Gastroesophageal sphincter (tissue), 4 donors: ENCODE data around the gene EXOC3L4. TPM values are rescaled to one million over a fixed set of nuclear protein-coding genes. Genes with fewer than 3 reads are reported as not detected.
A peak's percentile ranks its signal among the peaks of the same experiment; 100 is the strongest.
"Not testable (repeated sequence)": the region's sequence is repeated elsewhere in the genome, so short reads cannot be mapped to it uniquely, and the experiment has no call there.

ENCODE experiments used
- ATAC-seq: fragments of 150-250 bp; one replicate; pipeline ENCODE4 v1.9.1; 2016; ENCODE audit warnings: mild to moderate bottlenecking, moderate library complexity
- H3K27ac ChIP-seq, 4 donors: fragments of 200-600 bp; sonication (generic) in 3 of 4; 1 replicate in 3 of 4; 2 replicates in 1 of 4; pipeline ENCODE4 v1.5.1; 2016 to 2019
- H3K27me3 ChIP-seq: fragments of 200-600 bp; sonication (generic); one replicate; pipeline ENCODE4 v1.5.1; 2019
- H3K36me3 ChIP-seq, 2 donors: fragments of 200-600 bp; sonication (generic); one replicate each; pipeline ENCODE4 v1.5.1; 2019; ENCODE audit warnings: control low read depth in 1 of 2
- H3K4me1 ChIP-seq, 3 donors: fragments of 200-600 bp; sonication (generic); 1 replicate in 2 of 3; 2 replicates in 1 of 3; pipeline ENCODE4 v1.5.1; 2016 to 2019; ENCODE audit warnings: control low read depth in 2 of 3
- H3K4me3 ChIP-seq, 2 donors: fragments of 200-600 bp; sonication (generic); one replicate each; pipeline ENCODE4 v1.5.1; 2019; ENCODE audit warnings: mild to moderate bottlenecking in 1 of 2, moderate library complexity in 1 of 2
- H3K9me3 ChIP-seq, 3 donors: fragments of 200-600 bp; sonication (generic); one replicate each; pipeline ENCODE4 v1.5.1; 2017 to 2019; ENCODE audit warnings: control low read depth in 2 of 3
- EP300 ChIP-seq: sonication (generic); formaldehyde crosslinking; IDR thresholded peaks from one replicate; pipeline ENCODE4 v1.6.1; 2017; ENCODE audit warnings: antibody characterized with exemption, mild to moderate bottlenecking
- POLR2A ChIP-seq, 2 donors: fragments of 450-650 bp; IDR thresholded peaks; one replicate each; pipeline ENCODE4 v1.6.1; 2017; ENCODE audit warnings: antibody characterized with exemption in 2 of 2, mild to moderate bottlenecking in 2 of 2, moderate library complexity in 1 of 2
- POLR2AphosphoS5 ChIP-seq: sonication (generic); formaldehyde crosslinking; IDR thresholded peaks from one replicate; pipeline ENCODE4 v1.6.1; 2017; ENCODE audit warnings: antibody characterized with exemption
- WGBS, 2 donors: methylation state at CpG; one replicate each; pipeline ENCODE4 v1.1.5; 2018; ENCODE audit warnings: low coverage in 1 of 2; 5-methylcytosine and 5-hydroxymethylcytosine counted together
- total RNA-seq, 4 donors: library from RNA; depleted of rRNA; stranded (reverse); fragments of >200 nt; gene quantifications; one replicate each; pipeline ENCODE4 v1.1.0, GENCODE V29; 2016
- TF ChIP-seq, protein P1 (sequence below), 4 experiments: fragments of 200-600 bp in 2 of 4; fragments of 450-650 bp in 2 of 4; sonication (generic) in 1 of 4; IDR thresholded peaks; one replicate each; pipeline ENCODE4 v1.5.1; 2017 to 2019; ENCODE audit warnings: antibody characterized with exemption in 4 of 4, mild to moderate bottlenecking in 2 of 4, moderate library complexity in 2 of 4

Gene EXOC3L4
- total RNA-seq, 4 donors from 2014 or later: 0.40 to 3.6 (median 0.45) TPM; not detected in 1

DNA sequence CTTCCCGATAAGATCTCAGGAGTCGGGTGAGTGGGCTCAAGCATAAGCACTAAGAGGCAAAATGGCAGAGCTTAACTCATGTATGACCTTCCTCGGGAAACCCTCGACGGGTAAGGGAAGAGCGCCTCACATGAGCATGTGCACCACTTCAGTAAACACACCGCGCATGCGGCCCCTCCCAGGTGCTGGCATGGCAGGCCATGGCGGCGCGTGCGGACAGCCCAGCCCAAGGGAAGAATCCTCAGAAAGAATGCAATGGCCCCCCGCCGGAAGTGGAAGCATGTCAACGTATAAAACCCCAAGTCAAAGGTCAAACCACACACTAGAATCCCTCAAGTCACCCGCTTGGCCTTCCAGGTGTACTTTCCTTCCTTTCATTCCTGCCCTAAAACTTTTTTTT, 22.1 kb downstream of the EXOC3L4 start:
- WGBS, 2 donors: 85 to 93% methylated on average over 9 to 14 of the region's 17 CpGs
- H3K4me1 ChIP-seq: peaks cover 0 to 67% (median 24%) of the 10 kb centered on the region in 3 donors
- TF ChIP-seq POLR2AphosphoS5: no peak
- TF ChIP-seq, protein P1, sequence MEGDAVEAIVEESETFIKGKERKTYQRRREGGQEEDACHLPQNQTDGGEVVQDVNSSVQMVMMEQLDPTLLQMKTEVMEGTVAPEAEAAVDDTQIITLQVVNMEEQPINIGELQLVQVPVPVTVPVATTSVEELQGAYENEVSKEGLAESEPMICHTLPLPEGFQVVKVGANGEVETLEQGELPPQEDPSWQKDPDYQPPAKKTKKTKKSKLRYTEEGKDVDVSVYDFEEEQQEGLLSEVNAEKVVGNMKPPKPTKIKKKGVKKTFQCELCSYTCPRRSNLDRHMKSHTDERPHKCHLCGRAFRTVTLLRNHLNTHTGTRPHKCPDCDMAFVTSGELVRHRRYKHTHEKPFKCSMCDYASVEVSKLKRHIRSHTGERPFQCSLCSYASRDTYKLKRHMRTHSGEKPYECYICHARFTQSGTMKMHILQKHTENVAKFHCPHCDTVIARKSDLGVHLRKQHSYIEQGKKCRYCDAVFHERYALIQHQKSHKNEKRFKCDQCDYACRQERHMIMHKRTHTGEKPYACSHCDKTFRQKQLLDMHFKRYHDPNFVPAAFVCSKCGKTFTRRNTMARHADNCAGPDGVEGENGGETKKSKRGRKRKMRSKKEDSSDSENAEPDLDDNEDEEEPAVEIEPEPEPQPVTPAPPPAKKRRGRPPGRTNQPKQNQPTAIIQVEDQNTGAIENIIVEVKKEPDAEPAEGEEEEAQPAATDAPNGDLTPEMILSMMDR (IDR thresholded peaks at IDR 0.05): no peak
- no peak for TF ChIP-seq EP300
- TF ChIP-seq POLR2A (IDR thresholded peaks at IDR 0.05): no peak
- no peaks in the 10 kb centered on the region for H3K9me3 ChIP-seq
- no peak overlapping the region for H3K4me3 ChIP-seq
- no peak for ATAC-seq
- peaks cover 23% of the 10 kb centered on the region for H3K27me3 ChIP-seq
- no peak overlapping the region for H3K27ac ChIP-seq
- H3K36me3 ChIP-seq: no peaks in the 10 kb centered on the region

- Histone ChIP-seq H3K4me1 (peaks cover 0 to 67% (median 33%) of the 10 kb centered on the region in 3 donors), H3K27ac (peak overlapping the region in 1 of 4 donors; percentile 76), H3K27me3 (peaks cover 23% of the 10 kb centered on the region)
- not testable (repeated sequence) for H3K9me3 ChIP-seq, H3K4me3 ChIP-seq, ATAC-seq, H3K36me3 ChIP-seq
- 98% methylated on average over 6 of the region's 7 CpGs; no CpG with 5 or more reads in 1 of the 2 donors for WGBS, 2 donors
Measured at GRCh38 chr14:103117499-103117898, 23.0 kb downstream of the EXOC3L4 start.

DNA sequence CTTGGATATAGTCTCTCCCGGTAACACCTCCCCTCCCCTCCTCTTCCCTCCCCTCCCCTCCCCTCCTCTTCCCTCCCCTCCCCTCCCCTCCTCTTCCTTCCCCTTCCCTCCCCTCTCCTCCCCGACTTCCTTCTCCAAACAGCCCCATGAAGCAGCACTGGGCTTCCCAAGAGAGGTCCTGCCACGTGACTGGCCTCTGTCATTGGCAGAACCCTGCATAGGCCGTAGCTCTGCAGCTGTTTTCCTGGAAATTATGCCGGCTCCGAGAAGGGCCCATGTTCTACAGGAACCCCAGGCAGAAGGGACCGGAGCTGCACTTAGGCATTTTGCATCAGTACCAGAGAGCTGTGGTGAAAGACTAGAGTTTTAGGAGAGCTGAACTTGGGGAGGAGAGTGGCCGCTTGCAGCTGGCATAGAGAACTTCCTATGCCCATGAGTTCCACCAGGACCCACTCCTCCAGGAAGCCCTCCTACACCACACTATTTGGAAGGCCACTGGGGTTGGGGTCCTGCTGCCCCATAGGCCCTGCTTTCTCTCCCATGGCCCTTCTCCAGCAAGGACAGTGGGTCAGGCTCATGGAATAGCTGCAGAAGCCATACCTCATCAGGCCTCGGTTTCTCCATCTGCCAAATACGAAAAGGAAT, 23.6 kb downstream of the EXOC3L4 start:
- Histone ChIP-seq H3K4me3 (no peak overlapping the region), H3K27ac (peak overlapping the region in 3 of 4 donors; percentile 68 to 76 (median 74)), H3K36me3 (no peaks in the 10 kb centered on the region), H3K4me1 (peaks cover 0 to 67% (median 37%) of the 10 kb centered on the region in 3 donors), H3K27me3 (peaks cover 29% of the 10 kb centered on the region), H3K9me3 (no peaks in the 10 kb centered on the region)
- no peak for TF ChIP-seq EP300
- peak; percentile 45 for TF ChIP-seq POLR2AphosphoS5
- TF ChIP-seq, protein P1 (IDR thresholded peaks at IDR 0.05): no peak
- no peak for TF ChIP-seq POLR2A (IDR thresholded peaks at IDR 0.05)
- peak; percentile 32 for ATAC-seq
- WGBS, 2 donors: 20% methylated on average over 1 of the region's 10 CpGs; no CpG with 5 or more reads in 1 of the 2 donors

GRCh38 chr14:103118663-103119404, 24.3 kb downstream of the EXOC3L4 start:
- Histone ChIP-seq H3K9me3 (no peaks in the 10 kb centered on the region), H3K27me3 (peaks cover 32% of the 10 kb centered on the region), H3K4me1 (peaks cover 0 to 69% (median 37%) of the 10 kb centered on the region in 3 donors), H3K36me3 (no peaks in the 10 kb centered on the region), H3K4me3 (no peak overlapping the region), H3K27ac (peak overlapping the region in 3 of 4 donors; percentile 68 to 76 (median 74))
- TF ChIP-seq EP300: no peak
- TF ChIP-seq POLR2AphosphoS5: no peak
- TF ChIP-seq POLR2A (IDR thresholded peaks at IDR 0.05): no peak
- TF ChIP-seq, protein P1 (IDR thresholded peaks at IDR 0.05): no peak
- ATAC-seq: peak; percentile 4
- whole genome bisulfite sequencing, 2 donors: 64% methylated on average over 4 of the region's 9 CpGs; no CpG with 5 or more reads in 1 of the 2 donors

- ATAC-seq: not testable (repeated sequence)
Measured at GRCh38 chr14:103119527-103119926, 25.0 kb downstream of the EXOC3L4 start.

More at GRCh38 chr14:103119527-103119926, 25.0 kb downstream of the EXOC3L4 start:
- H3K9me3 ChIP-seq, H3K4me3 ChIP-seq, H3K36me3 ChIP-seq: not testable (repeated sequence)
- Histone ChIP-seq H3K27ac (peak overlapping the region in 2 of 4 donors; percentile 49 to 91), H3K4me1 (peaks cover 0 to 71% (median 41%) of the 10 kb centered on the region in 3 donors), H3K27me3 (peaks cover 36% of the 10 kb centered on the region)
- WGBS, 2 donors: 91 to 94% methylated on average over 7 to 8 of the region's 8 CpGs
